WTC11 (cell line): Measurements from ENCODE around the gene LRRC66. TPM values are rescaled to one million over a fixed set of nuclear protein-coding genes. Genes with fewer than 3 reads are reported as not detected.

Experiments used
- ATAC-seq: fragments of 200-7000 bp; cut with Tn5 transposase; 2 replicates; pipeline ENCODE4 v1.10.0; 2021; ENCODE audit warnings: mild to moderate bottlenecking, moderate library complexity
- CTCF ChIA-PET: fragments of 300-600 bp; sonication (Branson Sonifier 250); formaldehyde crosslinking; loops from one replicate; lab custom pipeline; 2021; ENCODE audit warnings: antibody characterized with exemption; lab: Charles Lee
- POLR2A ChIA-PET: fragments of 350-600 bp; sonication (Branson Sonifier 250); formaldehyde crosslinking; loops from one replicate; lab custom pipeline; 2021; ENCODE audit warnings: antibody characterized with exemption; lab: Charles Lee
- DNase-seq: peaks from one replicate; pipeline ENCODE4 v3.0.0; 2021; ENCODE audit warnings: low spot score
- H3K27ac Mint-ChIP-seq: 2 replicates; pipeline ENCODE4 v1.8.0; 2021; ENCODE audit warnings: mixed read lengths
- H3K27me3 Mint-ChIP-seq: 2 replicates; pipeline ENCODE4 v1.8.0; 2021; ENCODE audit warnings: low read depth, mild to moderate bottlenecking, moderate library complexity, mixed read lengths
- H3K36me3 Mint-ChIP-seq: 2 replicates; pipeline ENCODE4 v1.8.0; 2021; ENCODE audit warnings: mixed read lengths
- H3K4me1 Mint-ChIP-seq: 2 replicates; pipeline ENCODE4 v1.8.0; 2022; ENCODE audit warnings: mixed read lengths
- H3K4me3 Mint-ChIP-seq: 2 replicates; pipeline ENCODE4 v1.8.0; 2021; ENCODE audit warnings: mild to moderate bottlenecking, moderate library complexity, mixed read lengths
- H3K9me3 Mint-ChIP-seq: 2 replicates; pipeline ENCODE4 v1.8.0; 2021; ENCODE audit warnings: mixed read lengths
- ATF3 ChIP-seq: sonication (generic); formaldehyde crosslinking; conservative IDR thresholded peaks from 2 replicates; pipeline ENCODE4 v1.8.1; 2022; ENCODE audit warnings: mild to moderate bottlenecking, missing genetic modification reagents
- ETV6 ChIP-seq: sonication (generic); formaldehyde crosslinking; IDR thresholded peaks from 2 replicates; pipeline ENCODE4 v1.8.1; 2022; ENCODE audit warnings: mild to moderate bottlenecking, missing genetic modification reagents
- FOXJ3 ChIP-seq: sonication (generic); formaldehyde crosslinking; IDR thresholded peaks from 2 replicates; pipeline ENCODE4 v1.9.0; 2021; ENCODE audit warnings: missing genetic modification reagents, mild to moderate bottlenecking, borderline replicate concordance
- GABPB1 ChIP-seq: sonication (generic); formaldehyde crosslinking; IDR thresholded peaks from 2 replicates; pipeline ENCODE4 v1.8.1; 2023; ENCODE audit warnings: mild to moderate bottlenecking, missing genetic modification reagents
- JAZF1 ChIP-seq: fragments of 250-450 bp; sonication (Bioruptor Pico); IDR thresholded peaks from 2 replicates; pipeline ENCODE4 v1.9.0; 2021; ENCODE audit warnings: moderate library complexity, mild to moderate bottlenecking, inconsistent platforms
- MLX ChIP-seq: sonication (generic); formaldehyde crosslinking; IDR thresholded peaks from 2 replicates; pipeline ENCODE4 v1.8.1; 2023; ENCODE audit warnings: mild to moderate bottlenecking, missing genetic modification reagents, moderate library complexity
- MYBL2 ChIP-seq: sonication (generic); formaldehyde crosslinking; IDR thresholded peaks from 2 replicates; pipeline ENCODE4 v1.8.1; 2023; ENCODE audit warnings: mild to moderate bottlenecking, moderate library complexity, missing genetic modification reagents
- NFE2L1 ChIP-seq: sonication (generic); formaldehyde crosslinking; IDR thresholded peaks from 2 replicates; pipeline ENCODE4 v1.8.1; 2023; ENCODE audit warnings: missing genetic modification reagents
- PRDM15 ChIP-seq: sonication (generic); formaldehyde crosslinking; IDR thresholded peaks from 2 replicates; pipeline ENCODE4 v1.8.0; 2022; ENCODE audit warnings: missing genetic modification reagents
- SMAD4 ChIP-seq: sonication (generic); formaldehyde crosslinking; IDR thresholded peaks from 2 replicates; pipeline ENCODE4 v1.8.0; 2022; ENCODE audit warnings: mild to moderate bottlenecking, missing genetic modification reagents
- TEAD1 ChIP-seq: sonication (generic); formaldehyde crosslinking; IDR thresholded peaks from 2 replicates; pipeline ENCODE4 v1.8.0; 2022; ENCODE audit warnings: mild to moderate bottlenecking, missing genetic modification reagents
- ZMAT4 ChIP-seq: fragments of 250-450 bp; sonication (Bioruptor Pico); IDR thresholded peaks from 2 replicates; pipeline ENCODE4 v1.9.0; 2021; ENCODE audit warnings: mild to moderate bottlenecking
- ZNF281 ChIP-seq: sonication (generic); formaldehyde crosslinking; IDR thresholded peaks from 2 replicates; pipeline ENCODE4 v1.8.0; 2023; ENCODE audit warnings: mild to moderate bottlenecking, missing genetic modification reagents
- ZNF532 ChIP-seq: fragments of 250-450 bp; sonication (Bioruptor Pico); IDR thresholded peaks from 2 replicates; pipeline ENCODE4 v1.9.0; 2021; ENCODE audit warnings: mild to moderate bottlenecking, borderline replicate concordance
- total RNA-seq: library from RNA; stranded (reverse); gene quantifications from 3 replicates; pipeline ENCODE4 v1.2.3, GENCODE V29; 2021
- TF ChIP-seq, protein P1 (sequence below): sonication (generic); formaldehyde crosslinking; IDR thresholded peaks from 2 replicates; pipeline ENCODE4 v1.8.0; 2022; ENCODE audit warnings: mild to moderate bottlenecking, missing genetic modification reagents
- TF ChIP-seq, protein P2 (sequence below): sonication (generic); formaldehyde crosslinking; conservative IDR thresholded peaks from 2 replicates; pipeline ENCODE4 v1.8.1; 2023; ENCODE audit warnings: mild to moderate bottlenecking, low read depth, missing genetic modification reagents, moderate library complexity
- TF ChIP-seq, protein P3 (sequence below): sonication (generic); formaldehyde crosslinking; IDR thresholded peaks from 2 replicates; pipeline ENCODE4 v1.8.0; 2022; ENCODE audit warnings: mild to moderate bottlenecking, missing genetic modification reagents

Gene LRRC66
- total RNA-seq, 1 experiment from 2014 or later = not detected

DNA sequence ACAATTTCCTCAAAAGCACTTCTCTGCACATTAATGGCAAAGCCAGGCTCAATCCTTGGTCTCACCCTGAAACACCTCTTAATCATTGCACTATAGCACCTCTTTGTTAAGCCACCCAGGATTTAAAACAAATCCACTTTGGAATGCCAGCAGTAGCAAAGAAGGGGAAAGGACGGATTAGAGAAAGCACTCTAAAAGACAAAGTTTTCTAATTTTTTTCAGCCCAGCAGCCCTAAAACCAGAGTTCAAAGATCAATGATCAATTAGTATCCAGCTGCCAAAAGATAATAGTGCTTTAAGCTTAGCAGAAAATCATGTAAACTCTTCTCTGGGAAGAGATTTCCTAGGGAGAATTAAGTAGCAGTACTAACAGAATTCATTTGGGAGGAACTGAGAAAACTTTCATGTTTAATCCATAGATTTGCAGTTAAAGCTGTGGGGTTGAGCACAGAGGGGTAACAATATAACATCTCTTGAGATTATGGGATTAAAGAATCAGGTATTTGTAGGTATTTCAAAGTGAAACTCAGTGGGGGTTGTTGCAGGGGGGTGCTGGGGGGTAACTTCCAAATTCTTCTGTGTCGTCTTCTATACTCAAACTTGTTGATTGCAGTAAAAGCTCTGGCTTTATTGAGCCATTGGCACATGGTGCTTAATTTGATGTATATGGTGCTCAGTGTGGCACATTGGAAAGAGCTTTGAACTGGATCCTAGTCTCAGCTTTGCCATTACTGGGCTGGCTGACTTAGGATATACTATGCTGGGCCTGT, 61.8 kb downstream of the LRRC66 start:
- TF ChIP-seq NFE2L1 (CRISPR knock-in tag) = no peak
- TF ChIP-seq, protein P1, sequence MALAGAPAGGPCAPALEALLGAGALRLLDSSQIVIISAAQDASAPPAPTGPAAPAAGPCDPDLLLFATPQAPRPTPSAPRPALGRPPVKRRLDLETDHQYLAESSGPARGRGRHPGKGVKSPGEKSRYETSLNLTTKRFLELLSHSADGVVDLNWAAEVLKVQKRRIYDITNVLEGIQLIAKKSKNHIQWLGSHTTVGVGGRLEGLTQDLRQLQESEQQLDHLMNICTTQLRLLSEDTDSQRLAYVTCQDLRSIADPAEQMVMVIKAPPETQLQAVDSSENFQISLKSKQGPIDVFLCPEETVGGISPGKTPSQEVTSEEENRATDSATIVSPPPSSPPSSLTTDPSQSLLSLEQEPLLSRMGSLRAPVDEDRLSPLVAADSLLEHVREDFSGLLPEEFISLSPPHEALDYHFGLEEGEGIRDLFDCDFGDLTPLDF = no peak
- no peak for TF ChIP-seq ZMAT4 (CRISPR knock-in tag)
- TF ChIP-seq TEAD1 (CRISPR knock-in tag) = no peak
- no peak for TF ChIP-seq MLX (CRISPR knock-in tag)
- no peak for TF ChIP-seq GABPB1 (CRISPR knock-in tag)
- TF ChIP-seq ZNF281 (CRISPR knock-in tag) = no peak
- TF ChIP-seq ZNF532 = no peak
- TF ChIP-seq, protein P2, sequence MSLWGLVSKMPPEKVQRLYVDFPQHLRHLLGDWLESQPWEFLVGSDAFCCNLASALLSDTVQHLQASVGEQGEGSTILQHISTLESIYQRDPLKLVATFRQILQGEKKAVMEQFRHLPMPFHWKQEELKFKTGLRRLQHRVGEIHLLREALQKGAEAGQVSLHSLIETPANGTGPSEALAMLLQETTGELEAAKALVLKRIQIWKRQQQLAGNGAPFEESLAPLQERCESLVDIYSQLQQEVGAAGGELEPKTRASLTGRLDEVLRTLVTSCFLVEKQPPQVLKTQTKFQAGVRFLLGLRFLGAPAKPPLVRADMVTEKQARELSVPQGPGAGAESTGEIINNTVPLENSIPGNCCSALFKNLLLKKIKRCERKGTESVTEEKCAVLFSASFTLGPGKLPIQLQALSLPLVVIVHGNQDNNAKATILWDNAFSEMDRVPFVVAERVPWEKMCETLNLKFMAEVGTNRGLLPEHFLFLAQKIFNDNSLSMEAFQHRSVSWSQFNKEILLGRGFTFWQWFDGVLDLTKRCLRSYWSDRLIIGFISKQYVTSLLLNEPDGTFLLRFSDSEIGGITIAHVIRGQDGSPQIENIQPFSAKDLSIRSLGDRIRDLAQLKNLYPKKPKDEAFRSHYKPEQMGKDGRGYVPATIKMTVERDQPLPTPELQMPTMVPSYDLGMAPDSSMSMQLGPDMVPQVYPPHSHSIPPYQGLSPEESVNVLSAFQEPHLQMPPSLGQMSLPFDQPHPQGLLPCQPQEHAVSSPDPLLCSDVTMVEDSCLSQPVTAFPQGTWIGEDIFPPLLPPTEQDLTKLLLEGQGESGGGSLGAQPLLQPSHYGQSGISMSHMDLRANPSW = no peak
- no peak for TF ChIP-seq MYBL2 (CRISPR knock-in tag)
- TF ChIP-seq SMAD4 (CRISPR knock-in tag) = no peak
- TF ChIP-seq FOXJ3 (CRISPR knock-in tag) = no peak
- no peak for TF ChIP-seq PRDM15
- TF ChIP-seq ETV6 (CRISPR knock-in tag) = no peak
- TF ChIP-seq JAZF1 (CRISPR knock-in tag) = no peak
- TF ChIP-seq, protein P3, sequence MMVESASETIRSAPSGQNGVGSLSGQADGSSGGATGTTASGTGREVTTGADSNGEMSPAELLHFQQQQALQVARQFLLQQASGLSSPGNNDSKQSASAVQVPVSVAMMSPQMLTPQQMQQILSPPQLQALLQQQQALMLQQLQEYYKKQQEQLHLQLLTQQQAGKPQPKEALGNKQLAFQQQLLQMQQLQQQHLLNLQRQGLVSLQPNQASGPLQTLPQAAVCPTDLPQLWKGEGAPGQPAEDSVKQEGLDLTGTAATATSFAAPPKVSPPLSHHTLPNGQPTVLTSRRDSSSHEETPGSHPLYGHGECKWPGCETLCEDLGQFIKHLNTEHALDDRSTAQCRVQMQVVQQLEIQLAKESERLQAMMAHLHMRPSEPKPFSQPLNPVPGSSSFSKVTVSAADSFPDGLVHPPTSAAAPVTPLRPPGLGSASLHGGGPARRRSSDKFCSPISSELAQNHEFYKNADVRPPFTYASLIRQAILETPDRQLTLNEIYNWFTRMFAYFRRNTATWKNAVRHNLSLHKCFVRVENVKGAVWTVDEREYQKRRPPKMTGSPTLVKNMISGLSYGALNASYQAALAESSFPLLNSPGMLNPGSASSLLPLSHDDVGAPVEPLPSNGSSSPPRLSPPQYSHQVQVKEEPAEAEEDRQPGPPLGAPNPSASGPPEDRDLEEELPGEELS (CRISPR knock-in tag) = no peak
- no peak for TF ChIP-seq ATF3 (CRISPR knock-in tag)
- DNase-seq (no peak), ATAC-seq (no peak)
- ChIA-PET POLR2A (interaction anchor here (0.6 kb wide), 1 partner anchor 77 kb away, joined by 3 read pairs; no protein-coding TSS in a partner anchor), CTCF (no interaction called here)
- H3K4me3 Mint-ChIP-seq = no peak overlapping the region
- no peak overlapping the region for H3K27ac Mint-ChIP-seq
- H3K9me3 Mint-ChIP-seq = peaks cover 33% of the 10 kb centered on the region
- no peaks in the 10 kb centered on the region for H3K4me1 Mint-ChIP-seq
- H3K27me3 Mint-ChIP-seq = peaks cover 9% of the 10 kb centered on the region
- H3K36me3 Mint-ChIP-seq = peaks cover 10% of the 10 kb centered on the region
